GM19193 (cell line): ENCODE measurements around the gene PIR.

Source experiments
- POLR2A ChIP-seq: IDR thresholded peaks from 4 replicates; pipeline ENCODE4 v1.6.1; 2011; ENCODE audit not compliant: insufficient read depth, insufficient read length; ENCODE audit errors: extremely low read depth

The PIR gene

DNA sequence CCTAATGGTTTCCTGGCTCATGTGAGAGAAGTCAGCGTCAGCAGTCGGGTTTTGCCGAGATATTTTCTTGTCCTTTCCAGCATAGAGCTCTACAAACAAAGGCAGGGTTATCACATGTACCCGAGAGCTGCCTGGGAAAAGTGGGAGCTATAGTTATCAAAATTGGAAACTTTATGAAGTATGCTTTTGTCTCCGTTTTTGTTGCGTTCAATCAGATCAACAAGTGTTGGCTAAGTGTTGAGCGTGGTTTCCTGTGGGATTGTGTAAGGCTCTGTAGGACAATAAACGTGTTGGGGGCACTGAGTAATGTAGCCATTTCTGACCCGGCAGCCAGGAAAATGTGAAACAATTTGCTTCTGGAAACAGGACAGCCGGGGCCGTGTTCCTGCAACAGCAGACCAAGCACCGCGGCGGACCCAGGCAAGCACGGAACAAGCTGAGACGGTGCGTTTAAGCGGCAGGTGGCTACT, 7.4 kb upstream of the PIR start, which contains the start of gene BMX:
Gene BMX (plus strand): TSS at position 311 of the 470 bp plus-strand sequence. CDS start 7,547 bp downstream, outside the sequence.
- TF ChIP-seq POLR2A, result no peak

DNA sequence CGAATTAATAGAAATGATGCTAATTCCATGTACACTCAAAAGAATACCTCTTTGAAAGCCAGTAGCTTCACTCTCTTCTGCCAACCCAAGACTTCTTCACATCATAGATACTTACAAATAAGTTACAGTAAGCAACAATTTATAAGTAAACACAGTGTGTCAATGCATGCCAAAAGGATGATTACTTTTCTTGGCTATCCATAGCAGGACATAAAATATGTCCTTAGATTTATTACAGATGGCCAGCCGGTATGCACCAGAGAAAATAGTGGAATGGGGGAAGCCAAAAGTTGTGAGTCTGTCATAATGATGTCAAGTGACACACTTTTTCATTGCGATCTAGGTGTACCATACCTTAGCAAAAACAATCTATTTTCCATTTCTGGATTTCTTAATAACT, 6.8 kb upstream of the PIR start:
- TF ChIP-seq POLR2A, result no peak

DNA sequence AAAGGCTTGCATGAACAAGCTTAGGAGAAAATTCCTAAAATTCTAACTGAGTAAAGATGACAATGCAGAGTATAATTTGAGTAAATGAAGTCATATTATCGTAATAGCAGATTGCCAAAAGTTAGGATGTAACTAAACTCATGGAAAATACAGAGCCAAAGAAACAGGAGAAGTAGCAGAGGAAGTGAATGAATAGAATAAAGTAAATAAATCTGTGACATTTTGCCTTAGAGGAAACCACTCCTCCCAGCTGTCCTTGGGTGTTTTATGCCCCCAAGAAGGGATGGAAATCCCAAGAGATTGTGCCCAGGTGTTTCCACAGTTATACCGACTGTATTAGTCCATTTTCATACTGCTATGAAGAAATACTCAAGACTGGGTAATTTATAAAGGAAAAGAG, 5.6 kb upstream of the PIR start:
- no peak for TF ChIP-seq POLR2A

DNA sequence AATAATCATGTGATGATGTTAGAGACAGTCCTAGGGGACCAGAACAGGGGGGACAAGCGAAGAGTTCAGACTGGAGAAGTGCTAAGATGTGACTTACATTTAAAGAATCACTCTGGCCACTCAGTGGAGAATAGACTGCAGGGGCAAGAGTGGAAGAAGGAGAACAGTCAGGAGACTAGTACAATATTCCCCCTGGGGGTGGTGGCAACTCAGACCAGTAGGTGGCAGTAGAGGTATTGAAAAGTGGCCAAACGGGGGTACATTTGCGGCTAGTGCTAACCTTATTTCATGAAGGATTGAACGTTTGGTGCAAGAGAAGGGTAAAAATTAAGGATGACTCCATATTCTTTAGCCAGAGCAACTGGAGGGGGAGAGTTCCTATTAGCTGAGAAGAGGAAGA, 4.7 kb upstream of the PIR start:
- TF ChIP-seq POLR2A, result no peak

DNA sequence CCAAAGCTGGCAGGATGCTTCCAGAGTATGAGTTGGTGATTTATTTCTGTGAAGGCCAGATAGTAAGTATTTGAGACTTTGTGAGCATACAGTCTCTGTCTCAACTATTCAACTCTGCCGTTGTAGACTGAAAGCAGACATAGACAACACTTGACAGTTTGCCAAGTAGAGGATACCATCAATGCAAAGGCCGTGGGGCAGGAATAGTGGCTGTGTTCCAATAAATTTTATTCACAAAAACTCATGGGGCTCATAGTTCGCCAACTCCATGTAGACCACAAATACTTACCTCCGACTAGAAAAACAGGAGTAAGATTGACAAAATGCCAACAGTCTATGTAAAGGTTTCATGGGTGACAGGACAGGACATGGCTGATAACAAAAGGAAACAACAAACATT, 3.7 kb upstream of the PIR start:
- TF ChIP-seq POLR2A, result no peak

DNA sequence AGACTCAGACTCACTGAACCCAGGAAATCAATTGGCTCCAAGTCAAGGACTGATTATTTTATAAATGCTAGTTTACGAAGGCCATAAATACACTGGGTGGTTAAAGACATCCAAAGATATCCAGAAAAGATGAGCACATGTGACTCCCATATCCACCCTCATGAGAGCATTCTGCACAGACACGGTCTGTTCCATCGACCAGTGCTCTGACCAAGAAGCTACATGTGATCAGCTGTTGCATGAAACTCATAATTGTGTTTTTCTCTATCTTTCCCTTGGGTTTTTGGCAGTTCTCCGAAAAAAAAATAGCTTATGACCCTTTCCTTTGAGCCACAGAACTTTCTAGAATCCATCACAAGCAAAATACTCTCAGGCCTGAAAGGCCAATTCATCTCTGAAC, 2.7 kb upstream of the PIR start:
- no peak for TF ChIP-seq POLR2A

DNA sequence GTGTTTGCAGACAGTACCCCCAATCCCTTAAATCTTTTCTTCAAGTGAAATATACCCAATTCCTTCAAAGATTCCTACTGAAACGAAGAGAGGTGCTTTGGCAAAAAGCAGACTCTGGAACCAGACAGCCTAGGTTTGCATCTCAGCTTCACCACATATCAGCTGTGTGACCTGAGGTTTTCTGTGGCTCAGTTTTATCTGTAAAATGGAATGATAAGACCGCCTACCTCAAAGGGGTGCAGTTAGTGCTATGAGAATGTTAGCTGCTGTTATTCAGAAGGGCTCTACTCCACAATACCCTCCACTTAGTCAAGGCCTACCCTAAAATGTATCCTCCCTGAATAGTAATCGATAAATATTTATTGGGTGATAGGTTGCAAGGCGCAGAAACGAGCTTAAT, 664 bp downstream of the PIR start:
- no peak for TF ChIP-seq POLR2A

DNA sequence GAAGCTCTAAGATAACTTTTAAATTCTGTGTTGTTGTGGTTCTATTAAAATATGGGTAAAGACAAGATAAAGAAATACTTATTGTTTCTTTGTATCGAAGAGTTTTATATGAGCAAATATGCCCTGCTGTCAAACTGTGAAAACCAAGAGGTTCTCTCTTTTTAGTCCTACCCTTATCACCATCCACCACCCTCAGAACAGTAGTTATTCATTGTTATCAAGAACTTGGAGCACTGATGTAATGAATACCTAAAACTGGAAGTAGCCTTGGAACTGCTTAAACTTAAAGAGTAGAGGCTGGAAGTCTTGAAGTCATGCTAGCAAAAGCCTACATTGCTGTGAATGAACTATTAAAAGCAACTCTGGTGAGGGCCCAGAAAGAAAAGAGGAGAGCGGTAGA, 9.2 kb downstream of the PIR start:
- TF ChIP-seq POLR2A, result no peak

DNA sequence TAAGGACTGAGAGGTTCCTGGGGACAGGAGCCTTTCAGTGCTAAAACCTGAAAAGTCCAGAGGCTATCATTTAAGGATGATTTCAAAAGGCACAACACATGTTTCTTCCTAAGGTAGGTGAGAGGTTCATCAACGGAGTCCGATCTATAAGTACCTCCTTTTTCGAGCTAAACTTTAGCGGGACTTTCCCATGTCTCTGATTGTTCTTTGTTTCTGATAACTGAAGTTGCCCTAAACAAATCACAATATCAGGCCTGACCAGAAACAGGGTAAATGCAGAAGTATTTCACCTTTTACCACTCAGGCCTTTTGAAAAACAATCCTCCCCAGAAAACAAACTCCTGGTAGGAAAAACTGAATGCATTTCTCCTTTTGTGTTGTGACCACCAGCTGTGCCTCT, 17.6 kb downstream of the PIR start:
- no peak for TF ChIP-seq POLR2A

DNA sequence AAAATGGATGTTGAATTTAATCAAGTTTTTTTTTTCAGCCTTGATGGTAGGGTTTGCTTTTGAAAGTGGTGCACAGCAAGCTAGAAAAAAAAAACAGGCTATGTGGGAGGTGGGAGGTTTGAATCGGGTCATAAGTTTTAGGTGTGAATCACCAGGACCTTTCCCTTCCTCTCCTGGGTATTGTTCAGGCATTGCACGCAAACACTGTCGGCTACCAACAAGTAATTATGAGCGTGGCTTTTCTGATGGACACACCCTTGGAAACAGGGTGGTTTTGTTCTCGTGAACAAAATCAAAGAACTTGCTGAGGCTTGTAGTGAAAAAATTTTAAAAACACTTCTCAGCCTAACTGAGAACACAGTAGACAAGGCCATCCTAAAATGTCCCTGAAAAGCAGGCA, 18.1 kb downstream of the PIR start:
- TF ChIP-seq POLR2A, result no peak

DNA sequence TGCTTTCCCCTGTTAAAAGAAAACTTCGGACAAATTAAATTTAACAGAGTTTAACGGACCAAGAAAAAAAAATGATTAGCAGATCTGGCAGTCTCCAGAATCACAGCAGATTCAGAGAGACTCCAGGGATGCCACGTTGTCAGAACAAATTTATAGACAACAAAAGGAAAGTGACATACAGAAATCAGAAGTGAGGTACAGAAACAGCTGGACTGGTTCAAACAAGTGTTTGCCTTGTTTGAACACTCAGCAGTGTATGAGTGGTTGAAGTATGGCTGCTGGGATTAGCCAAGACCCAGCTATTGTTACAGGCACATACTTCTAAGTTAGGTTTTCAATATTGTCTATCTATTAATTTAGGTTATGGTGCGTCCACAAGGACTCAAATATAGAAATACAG, 19.1 kb downstream of the PIR start:
- no peak for TF ChIP-seq POLR2A

DNA sequence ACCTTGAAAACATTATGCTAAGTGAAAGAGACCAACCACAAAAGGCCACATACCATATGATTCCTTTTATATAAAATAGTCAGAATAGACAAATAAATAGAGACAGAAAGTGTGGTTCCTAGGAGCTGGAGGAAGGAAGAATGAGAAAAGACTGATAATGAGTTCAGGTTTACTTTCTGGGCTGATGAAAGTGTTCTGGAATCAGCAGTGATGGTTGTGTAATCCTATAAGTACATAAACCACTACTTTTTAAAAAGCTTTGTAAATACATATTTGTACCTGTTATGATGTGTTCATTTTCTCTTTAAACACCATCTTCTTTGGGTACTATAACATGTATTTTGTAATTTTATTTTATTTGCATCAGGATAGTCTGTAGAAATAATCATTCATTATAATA, 20.6 kb downstream of the PIR start:
- no peak for TF ChIP-seq POLR2A

DNA sequence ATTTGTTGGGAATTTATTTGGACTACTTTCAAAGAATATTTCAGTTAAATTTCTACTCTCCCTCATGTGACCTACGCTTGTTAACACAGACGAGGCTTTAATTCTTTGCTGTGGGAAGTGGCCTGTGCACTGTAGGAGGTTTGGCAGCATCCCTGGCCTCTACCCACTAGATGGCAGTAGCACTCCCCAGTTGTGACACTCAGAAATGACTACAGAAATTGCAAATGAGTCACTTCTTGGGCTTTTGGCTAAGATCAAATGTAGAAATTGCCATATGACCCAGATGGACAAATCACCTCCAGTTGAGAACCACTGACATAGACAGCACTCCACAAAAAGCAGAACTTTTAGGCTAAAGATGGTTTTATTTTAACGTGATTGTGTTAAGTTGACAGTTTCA, 22.1 kb downstream of the PIR start:
- TF ChIP-seq POLR2A, result no peak

DNA sequence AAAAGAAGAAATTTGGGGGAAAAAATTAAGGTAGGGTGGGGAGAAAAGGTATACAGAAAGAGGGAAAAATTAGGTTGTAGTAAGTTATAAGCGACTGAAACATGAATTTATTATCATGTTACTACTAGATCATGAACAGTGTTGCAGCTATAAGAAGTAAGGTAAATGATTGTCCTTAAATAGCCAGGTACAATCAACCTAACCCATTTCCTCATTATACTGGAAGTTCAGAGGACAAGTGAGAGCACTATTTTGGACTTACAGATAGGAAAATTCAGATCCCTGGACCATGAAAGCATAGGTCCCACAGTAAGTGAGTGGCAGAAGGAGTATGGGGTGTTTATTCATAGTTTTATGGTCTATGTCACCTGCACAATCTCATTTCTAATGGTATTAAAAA, 23.5 kb downstream of the PIR start:
- no peak for TF ChIP-seq POLR2A

DNA sequence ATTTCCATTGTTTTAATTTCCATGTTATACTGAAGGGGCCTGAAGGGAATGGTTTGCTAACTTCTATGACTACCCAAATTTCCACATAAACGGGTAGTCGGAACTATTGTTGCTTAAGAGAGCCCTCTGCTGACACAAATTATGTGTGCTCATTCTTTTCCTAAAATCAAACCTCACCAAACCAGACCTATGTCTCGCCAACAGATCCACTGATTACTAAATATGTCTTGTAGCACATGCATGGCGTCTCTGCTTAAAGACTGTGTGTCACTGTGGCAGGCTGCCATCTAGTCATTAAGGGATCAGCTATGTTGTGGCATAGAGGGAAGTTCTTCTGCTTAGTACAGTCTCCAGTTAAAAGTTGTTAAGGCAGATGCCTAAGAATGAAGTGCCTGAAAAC, 25.1 kb downstream of the PIR start:
- TF ChIP-seq POLR2A, result no peak

DNA sequence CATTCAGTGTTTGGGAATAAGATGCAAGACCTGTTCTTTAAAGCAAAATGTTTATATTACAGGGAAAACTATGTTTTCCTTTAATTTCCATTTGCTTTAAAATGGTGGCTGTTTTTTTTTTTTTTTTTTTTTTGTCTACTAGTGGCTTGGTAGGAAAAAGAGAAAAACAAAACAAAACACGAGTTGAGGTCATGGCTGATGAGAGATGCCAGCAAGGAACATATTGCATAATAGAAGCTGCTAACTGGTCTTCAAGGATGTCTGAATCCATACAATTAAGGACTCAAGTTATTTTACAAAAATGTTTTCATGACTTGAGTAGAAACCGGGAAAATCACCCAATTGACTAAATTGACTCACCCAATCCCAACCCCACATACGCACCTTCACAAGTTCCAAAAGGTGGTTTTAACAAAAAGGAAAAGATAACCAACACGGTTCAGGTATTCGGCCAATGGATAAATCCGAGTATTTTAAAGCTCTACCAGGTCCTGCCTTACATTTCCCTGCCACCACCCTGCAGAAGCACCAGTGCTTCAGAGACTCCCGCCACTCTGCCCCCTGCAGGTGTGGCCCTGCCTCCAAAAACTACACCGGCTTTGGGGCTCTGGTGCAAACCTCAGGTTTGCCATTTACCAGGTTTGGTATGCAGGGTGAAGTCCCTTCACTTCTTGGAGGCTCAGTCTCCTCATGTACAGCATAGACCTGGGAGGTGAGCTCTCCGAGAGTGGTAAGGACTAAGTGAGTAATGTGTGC, 27.1 kb downstream of the PIR start:
- no peak for TF ChIP-seq POLR2A

DNA sequence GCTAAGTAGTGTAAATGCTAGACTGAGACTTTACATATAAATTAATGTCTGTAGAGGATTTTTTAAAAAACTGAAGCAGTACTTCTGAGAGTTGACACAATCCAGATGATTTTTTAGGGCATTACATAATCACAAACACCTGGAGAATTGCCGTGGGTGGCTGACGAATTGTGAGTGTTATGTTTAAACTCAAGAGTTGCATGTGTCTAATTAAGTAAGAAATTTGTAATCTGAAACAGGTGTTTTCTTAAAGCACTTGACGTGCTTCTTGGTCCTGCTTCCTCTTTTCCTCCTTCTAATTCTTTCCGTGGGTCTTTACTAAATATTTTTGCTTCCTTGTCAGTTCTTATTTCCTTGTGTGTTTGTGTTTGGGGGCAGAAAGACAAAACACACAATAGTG, 27.8 kb downstream of the PIR start:
- no peak for TF ChIP-seq POLR2A
